Fibroblast of peridontal ligament (primary cell): ENCODE measurements around the gene GAD2.

ENCODE experiments used
- DNase-seq: peaks from one replicate; pipeline ENCODE4 v3.0.0-alpha.2; 2010; ENCODE audit errors: extremely low read depth

Gene GAD2

DNA sequence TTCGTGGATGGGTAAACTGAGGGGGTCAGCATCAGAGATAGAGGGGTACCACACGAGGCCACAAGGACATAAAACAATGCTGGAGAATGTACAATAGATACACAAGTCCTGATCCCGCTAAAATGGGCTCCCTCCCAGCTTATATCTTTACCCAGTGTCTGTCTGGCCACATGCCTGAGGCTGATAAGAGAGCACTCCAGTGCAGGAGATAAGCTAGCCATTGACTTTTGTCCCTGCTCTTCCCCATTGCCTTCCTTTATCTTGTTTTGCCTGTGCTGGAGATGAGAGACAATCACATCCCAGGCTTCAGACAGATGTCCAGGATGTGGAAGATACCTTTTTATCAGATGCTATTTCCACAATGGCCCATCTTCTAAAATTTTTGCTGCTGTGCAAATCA lies 6.0 kb downstream of the GAD2 start:
- DNase-seq = no peak

DNA sequence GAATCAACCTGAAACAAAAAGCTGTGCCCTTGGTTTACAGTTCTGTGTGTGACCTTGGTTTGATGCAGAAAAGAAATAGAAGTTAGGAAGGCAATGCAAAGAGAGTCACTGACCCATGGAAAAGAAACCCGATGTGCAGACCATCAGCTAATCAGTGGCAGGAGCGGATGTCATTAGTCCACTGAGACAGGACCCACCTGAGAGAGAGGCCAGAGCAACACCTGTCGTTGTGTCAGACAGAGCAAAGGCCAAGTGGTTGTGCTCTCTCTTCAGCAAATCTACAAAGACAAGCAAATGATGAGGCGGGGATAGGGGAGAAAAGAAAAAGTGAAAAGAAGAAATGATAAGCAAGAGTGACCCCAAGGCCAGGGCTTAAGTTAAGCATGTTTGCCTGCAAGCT lies 8.7 kb downstream of the GAD2 start:
- no peak for DNase-seq

DNA sequence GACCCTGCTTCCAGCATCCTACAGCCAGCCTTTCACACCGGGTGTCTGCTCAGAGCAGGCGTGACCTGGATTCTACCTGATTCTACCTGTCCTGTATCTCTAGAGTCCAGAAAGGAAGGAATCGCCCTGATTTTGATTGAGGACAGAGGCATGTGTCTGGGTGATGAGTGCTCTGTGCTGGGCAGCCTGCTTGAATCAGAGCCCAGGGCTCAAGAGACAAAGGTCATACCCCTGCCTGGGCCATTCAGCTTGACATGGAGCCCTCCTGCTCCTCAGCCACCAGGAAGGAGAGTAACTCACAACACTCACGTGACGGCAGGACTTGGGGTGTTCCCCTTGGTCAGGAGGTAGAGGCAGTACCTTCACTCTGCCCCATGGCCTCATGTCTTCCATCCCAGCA lies 11.2 kb downstream of the GAD2 start:
- DNase-seq = no peak

DNA sequence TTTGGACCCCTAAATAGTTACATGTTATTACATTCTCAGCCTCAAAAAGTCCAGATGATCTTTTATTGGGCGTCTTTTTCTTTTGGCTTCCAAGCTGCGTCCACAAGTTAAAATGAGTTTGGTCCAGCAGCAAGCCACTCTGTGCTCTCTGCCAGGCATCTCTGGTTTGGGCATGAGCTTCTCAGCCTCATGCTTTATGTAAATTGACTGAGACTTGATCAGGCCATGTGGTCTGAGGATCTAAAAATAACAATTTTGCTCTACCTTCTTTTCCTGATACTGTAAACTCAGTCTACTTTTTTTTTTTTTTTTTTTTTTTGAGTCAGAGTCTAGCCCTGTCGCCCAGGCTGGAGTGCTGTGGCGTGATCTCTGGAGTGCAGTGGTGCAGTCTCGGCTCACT lies 15.6 kb downstream of the GAD2 start:
- no peak for DNase-seq

DNA sequence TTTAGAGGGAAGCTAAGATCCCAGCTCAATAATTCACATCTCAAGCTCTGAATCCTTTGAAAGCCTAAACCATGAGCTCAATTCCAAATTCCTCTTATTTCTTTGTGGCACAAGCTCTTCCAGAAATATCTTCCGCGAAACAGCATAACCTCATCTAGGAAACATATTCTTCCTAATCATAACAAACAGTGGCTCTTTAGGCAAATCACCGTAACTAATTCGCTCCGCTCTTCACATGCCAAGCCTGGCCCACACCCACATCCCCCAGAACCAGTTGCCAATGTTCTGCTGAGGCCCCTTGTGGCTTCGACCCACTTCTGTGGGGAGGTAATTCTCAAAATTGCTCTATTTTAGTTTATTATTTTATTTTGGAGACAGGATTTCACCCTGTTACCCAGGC lies 19.2 kb downstream of the GAD2 start:
- no peak for DNase-seq

DNA sequence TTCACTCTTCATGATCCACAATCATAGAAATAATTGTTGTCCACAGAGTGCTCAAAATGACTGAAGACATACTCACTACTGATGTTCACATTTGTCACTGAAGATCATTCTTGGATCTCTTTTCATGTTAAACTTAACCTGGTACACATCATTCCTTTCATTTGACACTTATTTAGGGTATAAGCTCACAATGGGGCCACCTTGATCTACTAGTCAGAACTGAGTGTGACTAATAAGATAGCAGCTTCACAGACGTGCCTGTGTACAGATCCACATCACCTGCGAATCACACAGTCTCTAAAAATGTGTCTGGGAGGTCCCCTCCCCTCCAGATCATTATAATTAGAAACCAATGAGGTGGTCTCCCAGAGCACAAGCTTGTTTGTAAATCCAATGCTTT lies 21.8 kb downstream of the GAD2 start:
- no peak for DNase-seq

DNA sequence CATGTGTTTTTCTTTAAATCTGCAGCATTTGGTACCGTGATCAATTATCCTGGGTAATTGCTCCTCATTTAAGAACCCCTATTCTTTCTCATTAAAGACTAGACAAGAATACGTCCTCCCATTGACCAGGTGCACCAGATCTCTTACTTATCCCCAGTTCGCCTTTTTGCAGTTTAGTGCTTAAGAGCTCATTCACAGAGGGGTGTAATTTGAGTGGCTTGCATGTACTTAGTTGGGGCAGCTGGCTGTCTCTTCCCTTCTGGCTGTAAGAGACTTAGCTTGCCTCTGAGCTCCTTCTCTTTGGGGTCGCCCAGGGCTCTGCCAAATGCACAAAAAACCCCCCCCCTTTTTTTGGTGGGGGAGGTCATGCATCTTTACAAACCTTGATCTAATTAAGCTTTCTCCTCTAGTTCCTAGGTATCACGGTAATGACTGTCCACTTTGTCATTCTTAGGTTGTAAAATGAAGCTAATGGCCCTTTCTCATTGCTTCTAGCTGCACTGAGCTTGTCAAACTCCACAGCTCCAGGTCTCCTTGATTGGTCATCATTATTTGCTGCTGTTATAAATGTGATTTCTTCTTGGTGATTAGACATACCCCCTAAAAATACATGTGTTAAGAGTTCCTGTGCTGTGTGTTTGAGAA lies 26.3 kb downstream of the GAD2 start:
- DNase-seq = no peak

DNA sequence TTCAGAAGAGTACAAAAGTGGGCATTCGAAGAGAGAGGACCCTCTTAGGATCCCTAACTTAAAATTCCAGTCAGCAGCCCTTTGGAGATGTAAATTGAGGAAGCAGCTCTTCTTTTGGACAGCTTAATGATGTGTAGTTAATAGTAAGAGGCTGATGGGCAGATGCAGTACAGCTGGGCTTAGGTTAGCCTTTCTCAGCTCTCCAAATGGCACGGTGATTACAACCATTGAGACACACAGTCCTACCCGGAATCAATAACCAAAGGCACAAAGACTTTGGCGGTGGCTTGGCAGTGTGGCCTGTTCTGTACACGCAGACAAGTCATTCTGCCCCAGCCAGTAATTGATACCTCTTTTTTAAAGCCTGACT lies 26.8 kb downstream of the GAD2 start:
- no peak for DNase-seq

DNA sequence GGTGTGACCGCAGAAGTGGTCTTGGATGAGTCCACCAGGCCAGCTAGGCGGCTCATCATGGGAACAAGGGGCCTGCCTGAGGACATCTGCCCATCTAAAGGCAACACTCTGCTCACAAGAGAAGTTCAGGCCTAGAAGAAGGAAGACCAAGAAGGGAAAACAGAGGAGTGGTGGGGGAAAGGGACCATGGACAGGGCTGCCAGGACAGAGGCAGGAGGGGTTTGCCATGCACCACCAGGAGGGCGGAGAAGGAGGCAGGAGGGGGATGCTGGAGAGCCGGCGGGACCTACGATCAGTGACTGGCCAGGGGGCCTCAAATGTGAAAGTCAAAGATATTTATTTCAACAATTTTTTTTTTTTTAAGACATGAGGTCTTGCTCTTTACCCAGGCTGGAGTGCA lies 33.1 kb downstream of the GAD2 start:
- DNase-seq = no peak

DNA sequence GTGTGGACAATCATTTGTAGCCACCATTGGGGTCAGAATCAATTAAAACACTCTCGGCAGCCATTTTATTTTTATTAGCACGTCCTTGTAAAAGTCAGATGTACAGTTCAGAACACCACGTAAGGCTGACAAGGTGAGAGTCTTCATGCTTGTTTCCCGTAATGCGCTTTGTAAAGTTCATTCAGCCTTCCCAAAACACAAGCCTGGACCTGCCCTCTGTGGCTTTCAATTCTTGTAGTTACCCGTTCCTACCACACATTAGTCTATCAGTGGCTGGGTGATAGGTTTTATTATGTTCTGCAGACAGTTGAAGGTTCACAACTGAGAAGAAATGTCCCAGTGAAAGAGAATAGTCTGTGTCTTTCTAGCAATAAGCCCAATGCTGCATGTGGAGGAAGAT lies 35.4 kb downstream of the GAD2 start:
- DNase-seq = no peak

DNA sequence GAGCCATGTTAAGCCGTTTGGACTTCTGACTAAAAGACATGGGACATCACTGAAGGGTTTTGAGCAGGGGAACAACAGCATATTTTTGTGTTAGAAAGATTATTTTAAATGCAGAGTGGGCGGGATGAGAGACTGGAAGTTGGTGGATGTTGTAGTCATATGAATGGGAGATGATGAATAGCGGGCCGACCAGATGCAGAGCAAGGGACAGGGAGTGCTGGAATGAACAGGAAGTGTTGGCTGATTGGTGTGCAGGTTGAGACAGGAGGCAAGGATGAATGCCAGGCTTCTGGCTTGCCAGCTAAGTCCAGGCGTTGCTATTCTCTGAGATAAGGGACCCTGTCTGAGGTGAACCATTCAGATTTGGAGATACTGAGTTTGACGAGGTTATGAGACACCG lies 38.0 kb downstream of the GAD2 start:
- DNase-seq = no peak

DNA sequence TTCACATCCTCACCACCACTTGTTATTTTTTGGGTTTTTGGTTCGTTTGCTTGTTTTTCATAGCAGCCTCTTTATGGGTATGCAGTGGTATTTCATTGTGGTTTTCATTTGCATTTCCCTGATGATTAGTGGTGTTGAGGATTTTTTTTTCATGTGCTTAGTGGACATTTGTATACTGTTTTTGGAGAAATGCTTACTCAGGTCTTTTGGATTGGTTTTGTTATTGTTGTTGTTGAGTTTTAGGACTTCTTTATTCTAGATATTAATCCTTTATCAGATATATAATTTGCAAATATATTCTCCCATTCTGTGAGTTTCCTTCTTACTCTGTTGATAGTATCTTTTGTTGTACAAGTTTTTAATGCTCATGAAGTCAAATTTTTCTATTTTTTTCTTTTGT lies 42.8 kb downstream of the GAD2 start:
- DNase-seq = no peak

DNA sequence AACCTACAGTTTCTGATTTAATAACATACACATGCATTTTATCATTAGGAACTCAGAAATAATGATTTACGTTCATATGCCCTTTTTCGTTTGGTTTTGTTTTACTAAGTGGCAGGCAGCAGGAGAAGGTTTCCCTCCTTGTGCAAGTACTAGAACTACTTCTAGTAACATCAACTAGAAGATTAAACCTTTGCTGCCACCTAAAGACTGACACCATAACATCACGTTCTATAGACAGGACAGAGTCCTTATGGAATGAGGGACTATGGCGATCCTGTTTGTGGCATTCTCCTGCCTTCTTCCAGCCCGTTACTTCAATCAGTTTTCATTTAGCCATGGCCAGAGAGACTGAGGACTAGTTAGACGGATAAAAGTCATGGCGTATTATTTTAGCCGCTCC lies 53.2 kb downstream of the GAD2 start:
- DNase-seq = peak; percentile 22

DNA sequence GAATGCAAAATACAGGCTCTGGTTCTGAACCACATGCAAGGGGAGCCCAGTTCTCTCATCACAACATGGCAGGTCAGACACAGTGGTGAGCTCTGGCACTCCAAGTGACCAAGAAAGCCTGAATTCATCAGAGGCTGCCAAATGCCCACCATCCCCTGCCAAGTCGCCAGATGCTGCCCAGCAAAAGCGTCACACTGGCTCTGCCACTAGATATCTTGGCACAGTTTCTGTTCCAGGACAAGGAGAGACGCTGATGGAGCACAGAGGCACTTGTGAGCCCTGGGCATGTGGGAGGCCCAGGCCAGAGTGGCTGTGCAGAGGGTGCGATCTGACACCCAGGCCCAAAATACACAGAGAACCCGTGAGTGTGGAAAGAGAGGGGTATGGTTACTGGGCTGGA lies 57.8 kb downstream of the GAD2 start:
- DNase-seq = no peak

DNA sequence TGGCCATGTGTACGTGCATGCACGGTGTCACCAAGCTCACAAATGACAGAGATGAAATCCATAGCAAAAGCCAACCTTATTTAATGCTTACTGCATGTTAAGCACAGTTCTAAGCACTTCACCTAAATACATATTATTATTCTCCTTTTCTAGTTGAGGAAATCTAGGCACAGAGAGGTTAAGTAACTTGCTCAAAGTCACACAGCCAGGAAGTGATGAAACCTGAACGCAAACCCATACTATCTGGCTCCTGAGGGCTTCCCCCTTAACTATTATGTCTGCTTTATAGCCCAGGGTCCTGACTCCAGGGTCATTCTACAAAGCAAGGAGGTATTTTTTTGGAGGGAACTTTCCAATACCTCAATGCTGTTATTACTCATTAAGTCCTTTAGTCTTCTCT lies 61.7 kb downstream of the GAD2 start:
- no peak for DNase-seq

DNA sequence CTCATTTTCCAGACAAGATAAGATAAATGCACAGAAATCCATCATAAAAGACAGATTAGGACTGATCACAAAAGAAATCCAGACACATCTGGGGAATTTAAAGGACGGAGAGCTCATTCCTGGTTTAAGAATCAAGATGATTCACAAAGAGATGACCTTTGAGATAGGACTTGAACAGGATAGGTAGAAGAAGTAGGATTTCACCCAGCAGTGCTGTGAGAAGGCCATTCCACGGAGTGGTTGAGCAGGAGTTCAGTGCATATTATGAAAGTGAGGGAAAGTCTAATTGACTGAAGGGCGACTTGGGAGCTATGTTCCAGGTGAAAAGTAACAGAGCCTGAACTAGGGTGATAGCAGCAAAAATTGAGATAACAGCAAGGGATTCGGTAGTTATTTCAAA lies 73.7 kb downstream of the GAD2 start:
- DNase-seq = no peak

DNA sequence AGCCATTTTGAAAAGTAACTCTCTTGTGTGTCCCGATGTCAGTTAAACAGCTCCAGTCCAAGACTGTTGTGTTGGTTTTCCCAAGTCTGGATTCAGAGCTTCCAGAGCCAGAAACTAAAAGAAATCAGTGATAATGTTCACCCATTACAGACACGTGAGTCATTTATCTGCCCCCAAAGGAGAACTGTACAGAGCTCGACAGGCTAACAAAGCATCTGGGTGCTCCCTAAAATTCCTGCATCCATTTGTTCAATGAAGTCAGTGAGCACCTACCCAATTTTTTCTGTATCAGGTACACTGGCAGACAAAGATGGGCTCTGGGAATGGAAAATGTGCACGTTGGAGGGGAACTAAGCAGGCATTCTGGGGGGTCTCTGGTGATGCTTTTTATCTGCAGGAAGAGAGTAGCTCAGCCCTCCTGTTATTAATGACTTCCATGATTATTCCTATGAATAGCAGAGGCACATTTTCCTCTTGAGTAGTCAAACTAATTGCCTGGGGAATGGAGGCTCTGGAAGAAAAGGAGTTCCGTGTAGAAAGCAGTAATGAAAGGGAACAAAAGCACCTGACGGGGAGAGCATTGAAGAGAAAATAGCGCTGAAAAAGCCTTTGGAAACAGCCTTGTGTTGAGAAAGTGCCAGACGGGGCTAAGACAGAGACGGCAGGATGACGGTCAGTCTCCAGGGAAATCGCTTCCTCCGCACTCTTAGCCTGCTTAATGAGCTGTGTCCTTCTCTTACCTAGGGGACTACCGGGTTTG lies 75.3 kb downstream of the GAD2 start:
- no peak for DNase-seq

DNA sequence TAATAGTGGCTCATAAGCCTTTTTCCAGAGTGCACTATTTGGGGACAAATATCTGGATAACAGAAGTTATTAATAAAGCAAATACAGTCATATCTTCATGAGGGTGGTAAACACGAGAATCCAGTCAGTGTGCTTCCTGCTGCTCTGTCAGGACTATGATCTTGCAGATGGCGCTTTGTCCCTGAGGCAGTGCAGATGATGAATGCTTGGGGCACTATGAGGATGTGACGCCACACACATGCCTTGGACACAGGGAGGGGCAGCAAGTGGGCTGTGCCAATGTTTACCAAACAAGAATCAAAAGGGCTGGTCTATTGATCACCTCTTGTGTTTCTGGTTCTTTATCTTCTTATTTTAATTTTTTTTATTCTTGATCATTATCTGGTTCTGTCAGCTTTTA lies 79.8 kb downstream of the GAD2 start:
- no peak for DNase-seq

DNA sequence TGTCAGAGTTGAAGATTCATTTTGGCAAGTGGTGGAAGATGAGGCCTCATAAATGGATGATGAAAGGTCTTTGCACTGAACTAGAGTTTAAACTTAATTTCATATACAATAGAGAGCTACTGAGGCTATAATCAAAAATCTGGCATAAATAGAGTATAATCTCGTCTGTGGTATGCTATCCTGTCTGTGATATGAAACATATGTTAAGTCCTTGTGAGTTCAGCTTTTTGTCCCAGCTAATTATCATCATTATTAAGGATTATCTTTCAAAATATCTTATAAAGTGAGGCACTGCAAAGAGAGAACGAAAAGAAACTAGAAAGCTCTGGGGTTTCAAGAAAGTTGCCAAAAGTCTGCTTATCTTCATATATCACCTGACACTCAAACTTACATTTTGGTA lies 83.4 kb downstream of the GAD2 start:
- no peak for DNase-seq

DNA sequence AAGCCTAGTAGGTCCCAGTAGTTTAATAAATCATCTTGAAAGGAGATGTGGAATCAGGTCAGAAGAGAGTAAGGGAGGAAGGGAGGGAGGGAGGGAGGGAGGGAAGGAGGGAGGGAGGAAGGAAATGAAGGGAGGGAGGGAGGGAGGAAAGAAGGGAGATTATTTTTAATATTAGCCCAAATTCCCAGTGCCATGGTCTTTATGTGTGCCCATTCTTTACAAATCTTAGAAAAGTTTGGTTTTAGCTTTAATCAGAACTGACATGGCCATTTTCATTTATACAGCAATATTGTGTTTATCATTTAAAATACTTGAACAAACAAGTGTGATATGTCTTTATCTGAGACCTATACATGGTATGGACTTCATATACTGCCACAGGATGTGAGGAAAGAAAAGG lies 86.8 kb downstream of the GAD2 start:
- DNase-seq = no peak

DNA sequence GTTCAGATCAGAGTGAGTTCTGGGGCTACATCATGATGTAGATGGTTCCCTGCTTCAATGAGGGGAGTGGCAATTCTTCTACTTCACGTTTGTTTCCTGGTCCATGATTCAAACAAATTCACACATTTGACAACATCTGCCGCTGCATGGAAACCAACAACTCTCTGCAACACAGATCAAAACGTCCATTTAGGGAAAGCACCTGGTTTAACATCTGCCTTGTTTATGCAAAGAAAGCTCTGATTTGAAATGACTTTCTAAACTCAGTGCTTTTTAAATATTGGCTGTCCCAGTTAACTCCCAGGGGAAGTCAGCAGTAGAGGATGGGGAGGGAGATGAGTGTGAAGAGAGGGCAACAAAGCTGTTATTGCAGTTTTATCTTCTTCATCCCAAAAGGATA lies 93.8 kb downstream of the GAD2 start:
- no peak for DNase-seq

DNA sequence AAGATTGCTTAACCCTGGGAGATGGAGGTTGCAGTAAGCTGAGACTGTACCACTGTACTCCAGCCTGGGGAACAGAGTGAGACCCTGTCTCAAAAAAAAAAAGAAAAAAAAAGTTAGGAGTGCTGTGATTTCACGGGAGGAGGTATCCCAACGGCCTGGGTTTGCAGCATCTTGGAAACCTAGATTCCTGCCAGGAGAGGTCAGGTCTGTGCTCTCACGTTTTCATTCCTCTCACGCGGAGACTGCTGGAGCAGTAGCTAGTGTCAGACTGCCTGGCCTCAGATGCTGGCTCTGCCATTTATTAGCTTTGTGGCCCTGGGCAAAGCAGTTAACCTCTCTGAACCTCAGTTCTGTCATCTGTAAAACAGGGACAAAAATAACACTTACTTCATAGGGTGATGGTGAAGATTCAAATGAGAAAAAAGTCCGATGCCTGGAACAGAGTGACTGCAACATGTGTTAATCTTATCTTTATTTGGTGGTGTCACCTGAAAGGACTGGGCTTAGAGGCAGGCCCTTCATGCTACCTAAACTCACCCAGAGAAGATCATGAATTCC lies 94.9 kb downstream of the GAD2 start:
- no peak for DNase-seq

DNA sequence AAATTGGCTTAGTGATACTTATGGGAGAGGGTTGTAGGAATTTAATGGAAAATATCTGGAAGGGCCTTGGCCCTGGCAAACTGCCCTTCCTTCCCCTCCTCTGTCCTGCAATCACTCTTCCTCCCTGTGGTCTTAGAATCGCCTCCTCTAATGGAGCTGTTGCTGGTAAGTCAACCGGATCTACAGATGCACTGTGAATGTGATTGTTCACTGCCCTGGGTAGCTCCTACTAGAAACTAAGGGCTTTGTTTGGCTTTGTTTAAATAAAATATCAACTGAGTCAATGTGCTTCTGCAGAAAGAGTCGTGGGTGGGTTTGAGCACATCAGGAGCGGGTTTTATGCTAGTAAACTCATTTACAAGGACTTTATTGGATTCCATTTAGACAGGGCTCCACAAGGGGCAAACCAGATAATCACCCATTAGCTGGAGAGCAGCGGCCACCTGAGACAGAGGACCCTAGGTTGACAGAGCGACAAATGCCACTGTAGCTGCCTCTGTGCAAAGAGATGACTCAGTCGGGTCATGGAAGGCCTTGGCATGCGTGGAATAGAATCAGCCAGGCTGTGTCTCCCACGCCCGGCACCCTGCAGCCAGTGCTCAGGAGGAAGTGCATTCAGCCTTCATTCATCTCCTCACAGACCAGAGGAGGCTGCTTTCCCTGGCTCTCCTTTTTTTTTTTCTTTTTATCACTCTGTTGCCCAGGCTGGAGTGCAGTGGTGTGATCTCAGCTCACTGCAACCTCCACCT lies 97.9 kb downstream of the GAD2 start:
- no peak for DNase-seq
